Embryonic facial prominence (tissue), 1 donor: Measurements from ENCODE around the gene C18orf32.
"Not testable (repeated sequence)": the region's sequence is repeated elsewhere in the genome, so short reads cannot be mapped to it uniquely, and the experiment has no call there.

Experiments used
- DNase-seq: peaks from one replicate; pipeline ENCODE4 v3.0.0-alpha.2; 2016; ENCODE audit errors: extremely low spot score

The C18orf32 gene

GRCh38 chr18:49500201-49500921 is 13.3 kb upstream of the C18orf32 start:
- no peak for DNase-seq

DNA sequence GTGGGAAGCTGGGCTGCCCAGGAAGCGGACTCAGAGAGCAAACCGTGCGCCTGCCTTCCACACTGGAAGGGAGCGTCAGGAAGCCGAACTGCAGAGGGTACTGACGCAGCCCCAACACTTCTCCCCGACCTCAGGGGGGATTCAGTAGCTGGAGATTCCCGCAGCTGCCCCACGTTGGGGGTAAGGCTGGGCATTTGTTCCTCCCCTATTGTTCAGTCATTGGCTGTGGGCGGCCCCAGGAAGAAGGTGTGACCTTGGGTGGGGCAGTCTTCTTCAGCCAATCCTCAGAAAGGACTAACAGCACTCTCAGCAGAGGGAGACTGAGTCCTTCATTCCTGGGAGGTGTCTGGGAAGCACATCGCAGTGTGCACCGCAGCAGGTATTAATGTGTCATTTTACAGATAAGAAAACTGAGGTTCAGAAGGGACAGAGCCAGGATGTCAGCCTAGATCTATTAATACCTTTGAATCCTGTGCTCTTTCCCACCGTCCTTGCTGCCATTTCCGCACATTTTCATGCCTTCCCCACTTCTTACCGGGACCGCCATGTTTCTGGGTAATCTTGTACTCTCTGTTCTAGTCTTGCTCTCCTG is 12.1 kb upstream of the C18orf32 start:
- DNase-seq: no peak

- DNase-seq: no peak
Measured at GRCh38 chr18:49495480-49495879, 8.4 kb upstream of the C18orf32 start.

- no peak for DNase-seq
Measured at GRCh38 chr18:49495076-49495475, 8.0 kb upstream of the C18orf32 start.

DNA sequence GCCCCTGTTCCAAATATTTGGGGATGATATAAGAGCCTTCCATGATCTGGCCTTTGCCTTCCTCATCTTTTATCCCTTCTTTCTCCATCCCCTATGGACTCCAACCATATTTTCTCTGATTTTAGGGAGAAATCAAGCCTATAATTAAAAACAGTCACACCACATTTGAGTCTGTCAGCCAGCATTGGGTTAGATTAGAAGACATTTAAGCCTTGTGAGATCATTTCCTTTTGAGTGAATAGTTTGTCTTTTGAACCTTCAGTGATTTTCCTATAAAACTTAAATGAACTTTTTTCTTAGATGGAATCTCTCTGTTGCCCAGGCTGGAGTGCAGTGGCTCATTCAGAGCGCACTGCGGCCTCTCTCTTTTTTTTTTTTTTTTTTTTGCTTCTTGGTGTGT is 7.6 kb upstream of the C18orf32 start:
- no peak for DNase-seq

- no peak for DNase-seq
Measured at GRCh38 chr18:49492694-49493033, 5.6 kb upstream of the C18orf32 start.

DNA sequence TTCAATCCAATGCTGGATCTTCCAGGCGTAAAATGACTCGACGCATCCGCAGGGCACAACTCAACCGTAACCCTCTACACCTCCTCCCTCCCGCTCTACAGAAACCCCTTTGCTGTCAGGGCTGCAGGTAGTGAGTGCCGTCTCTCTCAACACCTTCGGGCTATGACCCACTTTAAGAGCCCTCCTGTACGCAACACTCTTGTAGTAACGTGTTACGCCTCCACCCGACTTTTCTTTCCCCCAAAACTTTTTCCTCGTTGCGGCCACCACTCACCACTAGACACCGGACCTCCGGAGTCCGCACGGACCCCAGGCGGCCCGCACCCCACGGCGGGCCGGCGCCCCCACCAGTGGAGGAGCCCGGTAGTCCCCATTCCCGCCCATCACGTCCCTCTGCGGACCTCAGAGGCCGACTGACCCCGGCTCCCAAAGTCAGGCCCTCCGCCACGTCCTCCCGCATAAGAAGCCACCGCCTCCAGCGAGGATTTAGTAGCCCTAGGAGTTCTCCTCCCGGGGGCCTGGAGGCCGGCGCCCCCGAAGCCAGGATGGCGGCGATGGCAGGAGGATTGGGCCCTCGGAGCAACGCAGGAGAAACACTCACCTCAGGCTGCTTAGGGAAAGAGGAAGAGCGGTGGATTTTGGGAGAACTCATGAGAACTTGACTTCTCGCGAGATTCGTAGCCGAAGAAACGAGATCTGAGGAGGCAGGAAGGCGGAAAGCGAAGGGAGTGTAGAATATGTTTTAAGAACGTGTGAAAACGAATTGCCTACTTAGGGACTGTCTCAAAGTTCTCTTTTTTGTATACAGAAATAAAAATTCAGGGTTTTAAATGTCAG is 5.0 kb upstream of the C18orf32 start, which contains the start of gene RPL17:
TSS of gene RPL17 (minus strand) at position 609 of the 837 bp plus-strand sequence.
- DNase-seq: peak; percentile 99

- no peak for DNase-seq
Measured at GRCh38 chr18:49491534-49491856, 4.5 kb upstream of the C18orf32 start.

DNA sequence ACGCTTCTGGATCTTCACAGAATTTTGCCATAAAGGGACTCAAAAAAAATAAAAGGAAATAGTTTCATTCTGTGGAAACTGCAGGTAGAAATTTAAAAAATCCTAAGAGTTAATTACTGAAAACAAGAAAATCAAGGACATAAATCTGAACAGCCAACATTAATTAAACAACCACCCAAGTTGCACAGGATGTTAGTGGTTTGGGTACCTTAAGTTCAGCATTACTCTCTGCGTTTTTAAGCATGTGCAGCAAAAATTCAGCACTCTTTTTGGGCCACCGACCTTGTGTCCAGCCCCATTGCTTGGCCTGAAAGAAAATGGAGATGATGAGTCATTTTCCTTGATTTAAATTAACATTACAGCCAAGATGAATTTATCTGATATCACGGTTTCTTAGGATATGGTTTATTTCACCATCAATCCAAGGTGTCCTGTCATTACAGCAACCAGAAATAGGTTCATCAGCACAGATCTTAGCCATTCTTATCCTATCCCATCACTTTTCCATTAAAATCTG is 3.3 kb upstream of the C18orf32 start:
- no peak for DNase-seq

GRCh38 chr18:49487711-49488310 is 777 bp upstream of the C18orf32 start:
- DNase-seq: no peak

GRCh38 chr18:49486606-49486952 is 455 bp downstream of the C18orf32 start:
- no peak for DNase-seq

- no peak for DNase-seq
Measured at GRCh38 chr18:49486134-49486533, 900 bp downstream of the C18orf32 start.

GRCh38 chr18:49483198-49483597 is 3.8 kb downstream of the C18orf32 start:
- DNase-seq: no peak

GRCh38 chr18:49481907-49482306 is 5.1 kb downstream of the C18orf32 start:
- no peak for DNase-seq

- no peak for DNase-seq
Measured at GRCh38 chr18:49481317-49481716, 5.7 kb downstream of the C18orf32 start.

- no peak for DNase-seq
Measured at GRCh38 chr18:49479381-49480137, 7.5 kb downstream of the C18orf32 start.

- DNase-seq: no peak
Measured at GRCh38 chr18:49476664-49477411, 10.2 kb downstream of the C18orf32 start.

DNA sequence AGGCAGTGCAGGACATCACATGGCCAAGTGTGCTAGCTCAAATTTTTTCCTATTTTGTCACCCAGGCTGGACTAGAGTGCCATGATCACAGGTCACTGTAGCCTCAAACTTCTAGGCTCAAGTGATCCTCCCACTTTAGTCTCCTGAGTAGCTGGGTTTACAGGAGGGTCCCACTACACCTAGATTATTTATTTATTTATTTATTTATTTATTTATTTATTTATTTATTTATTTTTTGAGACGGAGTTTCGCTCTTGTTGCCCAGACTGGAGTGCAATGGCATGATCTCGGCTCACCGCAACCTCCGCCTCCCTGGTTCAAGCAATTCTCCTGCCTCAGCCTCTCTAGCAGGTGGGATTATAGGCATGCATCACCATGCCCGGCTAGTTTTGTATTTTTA is 12.1 kb downstream of the C18orf32 start:
- not testable (repeated sequence) for DNase-seq

GRCh38 chr18:49473721-49474120 is 13.3 kb downstream of the C18orf32 start:
- no peak for DNase-seq

DNA sequence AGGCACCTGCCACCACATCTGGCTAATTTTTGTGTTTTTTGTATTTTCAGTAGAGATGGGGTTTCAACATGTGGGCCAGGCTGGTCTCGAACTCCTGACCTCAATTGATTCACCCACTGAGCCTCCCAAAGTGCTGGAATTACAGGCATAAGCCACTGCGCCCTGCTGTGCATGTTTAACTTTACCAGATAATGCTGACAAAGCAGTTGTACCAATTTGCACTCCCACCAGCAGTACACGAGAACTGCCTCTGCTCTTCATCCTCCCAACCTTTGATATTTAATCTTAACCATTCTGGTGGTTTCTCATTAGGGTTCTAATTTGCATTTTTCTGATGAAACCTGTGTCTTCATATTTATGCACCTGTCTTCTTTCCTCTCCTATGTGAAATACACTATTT is 14.6 kb downstream of the C18orf32 start:
- no peak for DNase-seq

DNA sequence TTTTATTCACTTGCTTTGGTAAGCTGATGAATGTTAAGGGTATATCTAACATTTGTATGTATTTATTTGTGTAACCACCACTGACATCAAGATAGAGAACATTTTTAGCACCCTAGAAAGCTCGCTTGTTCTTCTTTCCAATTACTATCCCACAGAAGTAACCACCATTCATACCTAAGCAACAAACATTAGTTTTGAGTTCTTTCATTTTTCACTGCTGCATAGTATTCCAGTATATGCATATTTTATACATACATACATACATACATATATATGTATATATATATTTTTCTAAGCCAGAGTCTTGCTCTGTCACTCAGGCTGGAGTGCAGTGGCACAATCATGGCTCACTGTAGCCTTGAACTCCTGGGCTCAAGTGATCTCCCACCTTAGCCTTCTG is 15.5 kb downstream of the C18orf32 start:
- no peak for DNase-seq
